Measurements from ENCODE around the gene KREMEN1.
A peak's percentile ranks its signal among the peaks of the same experiment; 100 is the strongest.

KREMEN1 gene

DNA sequence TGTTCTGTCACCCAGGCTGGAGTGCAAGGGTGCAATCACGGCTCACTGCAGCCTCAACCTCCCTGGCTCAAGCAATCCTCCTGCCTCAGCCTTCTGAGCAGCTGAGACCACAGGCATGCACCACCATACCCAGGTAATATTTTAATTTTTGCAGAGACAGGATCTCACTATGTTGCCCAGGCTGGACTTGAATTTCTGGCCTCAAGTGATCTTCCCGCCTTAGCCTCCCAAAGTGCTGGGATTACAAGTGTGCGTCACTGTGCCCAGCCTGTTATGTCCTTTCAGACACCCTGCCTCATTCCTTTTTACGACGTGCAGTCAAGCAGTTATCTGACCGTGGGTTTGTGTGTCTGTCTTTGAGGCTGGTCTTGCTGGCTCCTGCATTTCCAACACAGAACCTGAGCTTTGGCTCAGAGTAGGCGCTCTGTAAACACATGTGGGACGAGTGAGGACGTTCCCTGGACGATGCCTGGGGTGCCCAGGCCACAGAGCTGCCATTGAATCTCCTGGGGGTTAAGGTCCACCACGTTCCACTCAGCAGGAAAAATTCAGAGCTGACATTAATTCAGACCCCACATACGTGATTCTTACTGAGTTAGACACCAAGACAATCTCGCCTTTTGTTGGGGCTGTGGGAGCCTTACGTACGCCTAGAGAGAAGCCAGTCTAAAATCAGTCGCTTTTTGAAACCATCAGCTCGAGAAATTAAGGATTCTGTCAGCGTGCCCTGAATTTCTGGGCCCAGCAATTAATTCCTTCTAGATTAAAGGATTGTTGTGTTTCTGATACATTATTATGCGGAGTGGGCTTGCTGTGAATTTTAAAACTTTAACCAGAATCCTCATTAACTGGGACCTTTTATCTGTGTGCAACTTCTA lies 111.4 kb downstream of the KREMEN1 start:
- Mint-ChIP-seq H3K9me3 (no peaks in the 10 kb centered on the region), H3K27ac (no peak overlapping the region), H3K4me3 (no peak overlapping the region), H3K4me1 (no peaks in the 10 kb centered on the region), H3K27me3 (peaks cover 20% of the 10 kb centered on the region)
- DNase-seq: no peak
- ATAC-seq: no peak

GRCh38 chr22:29184849-29185490 lies 112.1 kb downstream of the KREMEN1 start:
- ATAC-seq (no peak), DNase-seq (no peak)
- Mint-ChIP-seq H3K4me1 (no peaks in the 10 kb centered on the region), H3K27me3 (peaks cover 23% of the 10 kb centered on the region), H3K27ac (no peak overlapping the region), H3K4me3 (no peak overlapping the region), H3K9me3 (no peaks in the 10 kb centered on the region)

DNA sequence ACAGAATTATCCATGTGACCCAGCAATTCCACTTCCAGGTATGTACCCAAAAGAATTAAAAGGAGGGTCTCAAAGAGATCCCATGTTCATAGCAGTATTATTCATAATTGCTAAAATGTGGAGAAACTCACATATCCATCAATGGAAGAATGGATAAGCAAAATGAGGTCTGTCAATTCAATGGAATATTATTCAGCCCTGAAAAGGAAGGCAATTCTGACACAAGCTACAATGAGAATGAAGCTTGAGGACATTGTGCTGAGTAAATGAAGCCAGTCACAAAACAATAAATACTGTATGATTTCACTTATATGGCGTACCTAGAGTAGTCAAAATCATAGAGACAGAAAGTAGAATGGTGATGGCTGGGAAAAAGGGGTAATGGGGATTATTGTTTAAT lies 113.5 kb downstream of the KREMEN1 start:
- Mint-ChIP-seq H3K4me1 (no peaks in the 10 kb centered on the region), H3K27me3 (peaks cover 19% of the 10 kb centered on the region), H3K9me3 (no peaks in the 10 kb centered on the region), H3K4me3 (no peak overlapping the region), H3K27ac (no peak overlapping the region)
- DNase-seq (no peak), ATAC-seq (no peak)

GRCh38 chr22:29187831-29188230 lies 115.0 kb downstream of the KREMEN1 start:
- no peaks in the 10 kb centered on the region for H3K9me3 Mint-ChIP-seq
- H3K4me3 Mint-ChIP-seq: no peak overlapping the region
- DNase-seq (no peak), ATAC-seq (no peak)
- H3K27me3 Mint-ChIP-seq: peaks cover 19% of the 10 kb centered on the region
- H3K4me1 Mint-ChIP-seq: no peaks in the 10 kb centered on the region
- no peak overlapping the region for H3K27ac Mint-ChIP-seq

DNA sequence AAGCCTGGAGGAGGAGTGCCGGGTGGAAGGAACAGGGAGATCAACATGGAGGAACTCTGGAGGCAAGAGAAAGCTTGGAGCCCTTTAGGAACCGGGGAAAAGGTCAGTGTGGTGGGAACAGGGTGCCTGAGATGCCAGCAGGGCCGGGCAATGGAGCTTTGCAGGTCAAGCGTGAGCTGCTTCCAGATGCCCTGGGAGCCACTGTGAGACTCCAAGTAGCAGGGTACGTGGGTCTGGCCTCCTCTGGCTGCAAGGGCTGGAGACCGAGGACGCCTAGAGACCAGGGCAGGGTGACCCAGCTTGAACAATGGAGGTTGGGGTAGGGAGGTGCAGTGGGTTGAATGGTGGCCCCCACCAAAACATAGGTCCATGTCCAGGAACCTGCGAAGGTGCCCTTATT lies 117.2 kb downstream of the KREMEN1 start:
- no peaks in the 10 kb centered on the region for H3K4me1 Mint-ChIP-seq
- peaks cover 0 to 3% of the 10 kb centered on the region in 2 donors for H3K9me3 Mint-ChIP-seq
- ATAC-seq (no peak), DNase-seq (no peak)
- no peak overlapping the region for H3K27ac Mint-ChIP-seq
- H3K27me3 Mint-ChIP-seq: peaks cover 19% of the 10 kb centered on the region
- no peak overlapping the region for H3K4me3 Mint-ChIP-seq

DNA sequence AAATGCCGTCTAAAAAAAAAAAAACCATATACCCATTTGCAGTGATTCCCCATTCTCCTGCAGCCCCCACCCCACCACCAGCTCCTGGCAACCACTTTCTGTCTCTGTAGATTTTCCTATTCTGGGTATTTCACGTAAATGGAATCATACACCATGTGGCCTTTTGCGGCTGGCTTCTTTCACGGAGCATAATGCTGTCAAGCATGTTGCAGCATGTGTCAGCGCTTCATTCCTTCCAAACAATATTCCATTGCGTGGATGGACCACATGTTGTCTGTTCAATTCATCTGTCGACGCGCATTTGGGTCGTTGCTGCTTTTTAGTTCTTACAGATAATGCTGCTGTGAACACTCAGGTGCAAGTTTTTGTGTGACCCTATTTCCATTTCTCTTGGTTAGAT lies 118.1 kb downstream of the KREMEN1 start:
- ATAC-seq (no peak), DNase-seq (no peak)
- no peak overlapping the region for H3K27ac Mint-ChIP-seq
- H3K4me1 Mint-ChIP-seq: no peaks in the 10 kb centered on the region
- H3K27me3 Mint-ChIP-seq: peaks cover 26% of the 10 kb centered on the region
- H3K9me3 Mint-ChIP-seq: peaks cover 0 to 4% of the 10 kb centered on the region in 2 donors
- no peak overlapping the region for H3K4me3 Mint-ChIP-seq

DNA sequence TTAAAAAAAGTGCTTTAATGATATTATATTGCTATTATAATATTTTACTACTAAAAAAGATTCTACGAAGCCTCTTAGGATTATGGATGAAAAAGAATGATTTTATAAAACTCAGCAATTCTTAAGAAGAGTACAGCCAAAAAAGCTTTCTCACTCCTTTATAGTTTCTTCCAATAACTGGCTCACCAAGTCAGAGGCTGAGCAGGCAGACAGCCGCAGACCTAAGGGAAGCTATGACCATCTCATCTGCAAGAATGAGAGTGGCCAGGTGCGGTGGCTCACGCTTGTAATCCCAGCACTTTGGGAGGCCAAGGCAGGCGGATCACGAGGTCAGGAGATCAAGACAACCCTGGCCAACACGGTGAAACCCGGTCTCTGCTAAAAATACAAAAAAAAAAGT lies 120.2 kb downstream of the KREMEN1 start:
- Mint-ChIP-seq H3K4me3 (no peak overlapping the region), H3K27me3 (peaks cover 44% of the 10 kb centered on the region), H3K4me1 (no peaks in the 10 kb centered on the region)

GRCh38 chr22:29194184-29194583 lies 121.3 kb downstream of the KREMEN1 start:
- H3K4me1 Mint-ChIP-seq: no peaks in the 10 kb centered on the region
- DNase-seq: no peak

More for the DNA sequence above, 120.2 kb downstream of the KREMEN1 start:
- DNase-seq: no peak
- H3K27ac Mint-ChIP-seq: no peak overlapping the region
- no peak for ATAC-seq
- peaks cover 0 to 4% of the 10 kb centered on the region in 2 donors for H3K9me3 Mint-ChIP-seq

DNA sequence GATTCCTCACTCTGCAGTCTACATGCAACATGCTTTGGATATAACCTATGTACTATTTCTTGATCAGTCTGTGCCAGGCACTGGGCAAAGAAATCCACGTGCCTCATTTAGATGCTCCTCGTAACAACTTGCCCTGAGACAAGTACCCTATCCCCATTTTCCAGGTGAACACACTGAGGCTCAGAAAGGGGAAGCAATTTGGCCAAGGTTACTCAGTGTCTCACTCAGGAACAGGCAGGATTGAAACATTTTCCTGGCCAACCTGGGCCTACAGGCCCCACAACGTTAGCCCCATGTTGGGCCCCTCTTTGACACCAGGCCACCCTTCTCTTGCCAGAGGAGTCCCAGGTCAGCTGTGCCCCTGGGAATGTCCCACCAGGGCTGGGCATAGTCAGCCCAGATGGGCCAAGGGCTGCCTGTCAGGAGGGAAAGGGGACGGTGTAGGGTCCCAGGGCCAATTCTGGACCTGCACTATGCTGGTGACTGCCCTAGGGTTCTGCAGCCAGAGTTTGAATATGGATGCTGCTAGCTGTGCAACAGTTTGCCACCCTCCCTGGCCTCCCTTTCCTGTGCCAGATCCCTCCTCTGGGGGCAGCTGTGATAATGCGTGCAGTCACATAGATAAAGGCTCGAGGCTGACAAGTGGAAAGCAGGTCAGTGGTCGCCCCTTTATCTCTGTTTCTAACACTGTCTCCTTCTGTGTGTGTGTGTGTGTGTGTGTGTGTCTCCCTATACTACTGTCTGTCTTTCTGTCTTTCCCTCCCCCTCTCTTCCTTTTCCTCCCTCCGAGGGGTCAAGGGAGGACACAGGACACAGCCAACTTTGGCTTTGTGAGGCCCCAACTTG lies 122.5 kb downstream of the KREMEN1 start:
- H3K27ac Mint-ChIP-seq: no peak overlapping the region

More at GRCh38 chr22:29194184-29194583, 121.3 kb downstream of the KREMEN1 start:
- peaks cover 0 to 4% of the 10 kb centered on the region in 2 donors for H3K9me3 Mint-ChIP-seq
- no peak for ATAC-seq
- H3K27ac Mint-ChIP-seq: no peak overlapping the region
- H3K27me3 Mint-ChIP-seq: peaks cover 41% of the 10 kb centered on the region
- H3K4me3 Mint-ChIP-seq: no peak overlapping the region

GRCh38 chr22:29195964-29196666 lies 123.3 kb downstream of the KREMEN1 start:
- Mint-ChIP-seq H3K9me3 (peaks cover 0 to 4% of the 10 kb centered on the region in 2 donors), H3K27ac (peak overlapping the region in 1 of 2 donors; percentile 28), H3K4me3 (no peak overlapping the region)

More for the DNA sequence above, 122.5 kb downstream of the KREMEN1 start:
- peak; percentile 28 for ATAC-seq
- Mint-ChIP-seq H3K9me3 (peaks cover 0 to 4% of the 10 kb centered on the region in 2 donors), H3K27me3 (peaks cover 42% of the 10 kb centered on the region), H3K4me3 (no peak overlapping the region), H3K4me1 (no peaks in the 10 kb centered on the region)
- no peak for DNase-seq

GRCh38 chr22:29197096-29197495 lies 124.3 kb downstream of the KREMEN1 start:
- Mint-ChIP-seq H3K27ac (peak overlapping the region in 1 of 2 donors; percentile 80), H3K9me3 (peaks cover 0 to 4% of the 10 kb centered on the region in 2 donors), H3K4me3 (no peak overlapping the region), H3K4me1 (peaks cover 15% of the 10 kb centered on the region), H3K27me3 (peaks cover 59% of the 10 kb centered on the region)
- DNase-seq: peak in 1 of 2 donors; percentile 28
- ATAC-seq: peak; percentile 82

More at GRCh38 chr22:29195964-29196666, 123.3 kb downstream of the KREMEN1 start:
- DNase-seq (no peak), ATAC-seq (no peak)
- H3K27me3 Mint-ChIP-seq: peaks cover 49% of the 10 kb centered on the region
- H3K4me1 Mint-ChIP-seq: peaks cover 5% of the 10 kb centered on the region

- Mint-ChIP-seq H3K9me3 (peaks cover 0 to 4% of the 10 kb centered on the region in 2 donors), H3K27ac (peak overlapping the region in 1 of 2 donors; percentile 37), H3K4me3 (no peak overlapping the region), H3K27me3 (peaks cover 61% of the 10 kb centered on the region), H3K4me1 (peaks cover 26% of the 10 kb centered on the region)
- ATAC-seq (no peak), DNase-seq (no peak)
These were observed 125.4 kb downstream of the KREMEN1 start for GRCh38 chr22:29198240-29198639.

GRCh38 chr22:29199702-29200400 lies 127.0 kb downstream of the KREMEN1 start:
- peaks cover 73% of the 10 kb centered on the region for H3K27me3 Mint-ChIP-seq
- no peak overlapping the region for H3K4me3 Mint-ChIP-seq
- ATAC-seq: no peak

GRCh38 chr22:29200901-29201300 lies 128.1 kb downstream of the KREMEN1 start:
- peaks cover 47% of the 10 kb centered on the region for H3K4me1 Mint-ChIP-seq

More at GRCh38 chr22:29199702-29200400, 127.0 kb downstream of the KREMEN1 start:
- Mint-ChIP-seq H3K27ac (peak overlapping the region in 1 of 2 donors; percentile 15), H3K4me1 (peaks cover 41% of the 10 kb centered on the region), H3K9me3 (peaks cover 0 to 3% of the 10 kb centered on the region in 2 donors)
- no peak for DNase-seq

More at GRCh38 chr22:29200901-29201300, 128.1 kb downstream of the KREMEN1 start:
- no peak overlapping the region for H3K4me3 Mint-ChIP-seq
- ATAC-seq (no peak), DNase-seq (no peak)
- no peaks in the 10 kb centered on the region for H3K9me3 Mint-ChIP-seq
- peak overlapping the region in 1 of 2 donors; percentile 55 for H3K27ac Mint-ChIP-seq
- H3K27me3 Mint-ChIP-seq: peaks cover 74% of the 10 kb centered on the region

Data from stimulated activated naive CD8-positive, alpha-beta T cell treated with anti-CD3 and anti-CD28 coated beads, Interleukin-15, amount 100 ng/mL, for 72 hours (primary cell).